Thymus (tissue), 11 donors: Measurements from ENCODE around the gene PTPA. TPM values are rescaled to one million over a fixed set of nuclear protein-coding genes. Genes with fewer than 3 reads are reported as not detected.

Source experiments
- DNase-seq, 9 donors: peaks; one replicate each; pipeline ENCODE4 v3.0.0-alpha.2; 2013; ENCODE audit warnings: low spot score in 9 of 9, low read depth in 6 of 9, missing footprints in 1 of 9
- H3K27ac ChIP-seq, 2 donors: one replicate each; pipeline ENCODE4 v1.5.1; 2013; ENCODE audit warnings: control low read depth in 1 of 2, low read depth in 1 of 2, low read length in 1 of 2, mild to moderate bottlenecking in 1 of 2, moderate library complexity in 1 of 2
- H3K27me3 ChIP-seq, 2 donors: one replicate each; pipeline ENCODE4 v1.5.1; 2013; ENCODE audit warnings: low read length in 1 of 2; ENCODE audit not compliant: control insufficient read depth in 2 of 2, insufficient read depth in 1 of 2
- H3K36me3 ChIP-seq, 2 donors: one replicate each; pipeline ENCODE4 v1.5.1; 2013; ENCODE audit warnings: low read length in 1 of 2, mild to moderate bottlenecking in 1 of 2, moderate library complexity in 1 of 2; ENCODE audit not compliant: control insufficient read depth in 2 of 2, insufficient read depth in 2 of 2
- H3K4me1 ChIP-seq, 2 donors: one replicate each; pipeline ENCODE4 v1.5.1; 2013; ENCODE audit warnings: low read length in 2 of 2; ENCODE audit not compliant: control insufficient read depth in 2 of 2, insufficient read depth in 2 of 2
- H3K4me3 ChIP-seq, 2 donors: one replicate each; pipeline ENCODE4 v1.5.1; 2013; ENCODE audit warnings: low read length in 2 of 2, control low read depth in 1 of 2, mild to moderate bottlenecking in 1 of 2
- H3K9me3 ChIP-seq, 2 donors: one replicate each; pipeline ENCODE4 v1.5.1; 2013; ENCODE audit warnings: low read length in 1 of 2, mild to moderate bottlenecking in 1 of 2; ENCODE audit not compliant: control insufficient read depth in 2 of 2, insufficient read depth in 1 of 2
- WGBS: extraction: QIAGEN DNeasy Blood & Tissue Kit; methylation state at CpG from one replicate; pipeline ENCODE4 v1.1.7; 2013; 5-methylcytosine and 5-hydroxymethylcytosine counted together
- polyA plus RNA-seq: library from polyadenylated mRNA; stranded (reverse); fragments of 200-250 nt; gene quantifications from one replicate; pipeline ENCODE4 v1.2.3, GENCODE V29; 2013
- total RNA-seq: library from RNA; stranded (reverse); fragments of 120-200 nt; gene quantifications from one replicate; pipeline ENCODE4 v1.2.4, GENCODE V29; 2013
- donor health status: healthy.

Gene PTPA
- total and polyA plus RNA-seq, 2 donors = 68.3 to 70.1 TPM

- WGBS = 92% methylated on average over 21 of the region's 21 CpGs
- Histone ChIP-seq H3K27me3 (no peaks in the 10 kb centered on the region), H3K4me3 (no peak overlapping the region), H3K9me3 (peaks cover 0 to 9% of the 10 kb centered on the region in 2 donors), H3K36me3 (peaks cover 22 to 27% of the 10 kb centered on the region in 2 donors), H3K4me1 (peaks cover 38 to 54% of the 10 kb centered on the region in 2 donors), H3K27ac (peak overlapping the region in 1 of 2 donors; percentile 84)
- DNase-seq = peak in 1 of 9 donors; percentile 21
These were observed 40.3 kb upstream of the PTPA start for GRCh38 chr9:129070696-129071525.

- Histone ChIP-seq H3K4me3 (no peak overlapping the region), H3K9me3 (peaks cover 0 to 13% of the 10 kb centered on the region in 2 donors), H3K27ac (peak overlapping the region; percentile 50 to 84), H3K27me3 (no peaks in the 10 kb centered on the region), H3K36me3 (peaks cover 19 to 25% of the 10 kb centered on the region in 2 donors), H3K4me1 (peaks cover 38 to 54% of the 10 kb centered on the region in 2 donors)
- DNase-seq = peak in 8 of 9 donors; percentile 38 to 85 (median 56)
- WGBS = 85% methylated on average over 10 of the region's 10 CpGs
These were observed 39.6 kb upstream of the PTPA start for GRCh38 chr9:129071526-129072126.

- no peak overlapping the region for H3K4me3 ChIP-seq
- H3K27ac ChIP-seq = peak overlapping the region; percentile 36 to 84
- H3K9me3 ChIP-seq = peaks cover 0 to 13% of the 10 kb centered on the region in 2 donors
- 95% methylated on average over 9 of the region's 9 CpGs for WGBS
- H3K27me3 ChIP-seq = no peaks in the 10 kb centered on the region
- peaks cover 38 to 54% of the 10 kb centered on the region in 2 donors for H3K4me1 ChIP-seq
- peaks cover 18 to 23% of the 10 kb centered on the region in 2 donors for H3K36me3 ChIP-seq
- DNase-seq = no peak
These were observed 39.0 kb upstream of the PTPA start for GRCh38 chr9:129072171-129072570.

- no peak overlapping the region for H3K27ac ChIP-seq
- 84% methylated on average over 8 of the region's 8 CpGs for WGBS
- H3K36me3 ChIP-seq = peaks cover 7 to 12% of the 10 kb centered on the region in 2 donors
- DNase-seq = peak in 1 of 9 donors; percentile 43
- no peaks in the 10 kb centered on the region for H3K27me3 ChIP-seq
- H3K4me1 ChIP-seq = peaks cover 29 to 45% of the 10 kb centered on the region in 2 donors
- no peak overlapping the region for H3K4me3 ChIP-seq
- H3K9me3 ChIP-seq = peaks cover 0 to 6% of the 10 kb centered on the region in 2 donors
These were observed 37.8 kb upstream of the PTPA start for GRCh38 chr9:129073404-129073803.

GRCh38 chr9:129074106-129074505, 37.1 kb upstream of the PTPA start:
- Histone ChIP-seq H3K4me1 (peaks cover 22 to 38% of the 10 kb centered on the region in 2 donors), H3K4me3 (no peak overlapping the region), H3K36me3 (peaks cover 5 to 9% of the 10 kb centered on the region in 2 donors), H3K27ac (no peak overlapping the region), H3K27me3 (no peaks in the 10 kb centered on the region), H3K9me3 (peaks cover 0 to 6% of the 10 kb centered on the region in 2 donors)
- no peak for DNase-seq
- 99% methylated on average over 3 of the region's 3 CpGs for WGBS

GRCh38 chr9:129075996-129076639, 35.1 kb upstream of the PTPA start:
- DNase-seq = no peak
- H3K27ac ChIP-seq = no peak overlapping the region

GRCh38 chr9:129076640-129077037, 34.6 kb upstream of the PTPA start:
- WGBS = 98% methylated on average over 11 of the region's 11 CpGs
- DNase-seq = no peak
- Histone ChIP-seq H3K9me3 (peaks cover 0 to 3% of the 10 kb centered on the region in 2 donors), H3K4me1 (peaks cover 6 to 22% of the 10 kb centered on the region in 2 donors), H3K27ac (no peak overlapping the region), H3K27me3 (no peaks in the 10 kb centered on the region), H3K36me3 (peaks cover 0 to 5% of the 10 kb centered on the region in 2 donors), H3K4me3 (no peak overlapping the region)

More at GRCh38 chr9:129075996-129076639, 35.1 kb upstream of the PTPA start:
- peaks cover 9 to 25% of the 10 kb centered on the region in 2 donors for H3K4me1 ChIP-seq
- H3K4me3 ChIP-seq = no peak overlapping the region
- H3K27me3 ChIP-seq = no peaks in the 10 kb centered on the region
- peaks cover 0 to 3% of the 10 kb centered on the region in 2 donors for H3K9me3 ChIP-seq
- WGBS = 98% methylated on average over 16 of the region's 16 CpGs
- H3K36me3 ChIP-seq = peaks cover 3 to 5% of the 10 kb centered on the region in 2 donors

- H3K9me3 ChIP-seq = peaks cover 0 to 3% of the 10 kb centered on the region in 2 donors
- no peak for DNase-seq
- WGBS = 95% methylated on average over 10 of the region's 10 CpGs
- peaks cover 7 to 22% of the 10 kb centered on the region in 2 donors for H3K4me1 ChIP-seq
- H3K4me3 ChIP-seq = no peak overlapping the region
- no peaks in the 10 kb centered on the region for H3K27me3 ChIP-seq
- no peak overlapping the region for H3K27ac ChIP-seq
- H3K36me3 ChIP-seq = no peaks in the 10 kb centered on the region
These were observed 34.0 kb upstream of the PTPA start for GRCh38 chr9:129077236-129077635.
